HG03575 (cell line): Measurements from ENCODE around the gene COL15A1.

Source experiments
- ATAC-seq: cut with Tn5 transposase; IDR thresholded peaks from one replicate; pipeline ENCODE4 v1.9.1; 2021; ENCODE audit not compliant: unreplicated experiment, insufficient number of reproducible peaks, low FRiP score; ENCODE audit errors: extremely low read depth

COL15A1 gene

GRCh38 chr9:99104459-99105151 is 160.9 kb downstream of the COL15A1 start, which contains the start of gene TGFBR1:
TSS of gene TGFBR1 (plus strand) at chr9:99105113. CDS start at chr9:99105206, 93 bp downstream.
- peak; percentile 41 for ATAC-seq

- peak; percentile 14 for ATAC-seq
Measured at GRCh38 chr9:99105152-99106043, 161.7 kb downstream of the COL15A1 start.

GRCh38 chr9:99106044-99106375 is 162.3 kb downstream of the COL15A1 start:
- no peak for ATAC-seq

GRCh38 chr9:99107421-99107820 is 163.7 kb downstream of the COL15A1 start:
- no peak for ATAC-seq

GRCh38 chr9:99108131-99108530 is 164.4 kb downstream of the COL15A1 start:
- no peak for ATAC-seq

- no peak for ATAC-seq
Measured at GRCh38 chr9:99109522-99109921, 165.8 kb downstream of the COL15A1 start.

- no peak for ATAC-seq
Measured at GRCh38 chr9:99112750-99113413, 169.2 kb downstream of the COL15A1 start.

GRCh38 chr9:99113414-99114048 is 169.8 kb downstream of the COL15A1 start:
- no peak for ATAC-seq

- no peak for ATAC-seq
Measured at GRCh38 chr9:99114049-99114440, 170.3 kb downstream of the COL15A1 start.

- no peak for ATAC-seq
Measured at GRCh38 chr9:99114846-99115500, 171.3 kb downstream of the COL15A1 start.

GRCh38 chr9:99116003-99116411 is 172.3 kb downstream of the COL15A1 start:
- no peak for ATAC-seq

- ATAC-seq = peak; percentile 89
Measured at GRCh38 chr9:99118782-99119466, 175.2 kb downstream of the COL15A1 start.

GRCh38 chr9:99119976-99120655 is 176.4 kb downstream of the COL15A1 start:
- ATAC-seq = no peak
